Heart right ventricle (tissue), 16 donors: ENCODE results near the gene SLC6A5. TPM values are rescaled to one million over a fixed set of nuclear protein-coding genes. Genes with fewer than 3 reads are reported as not detected.
"Not testable (repeated sequence)": the region's sequence is repeated elsewhere in the genome, so short reads cannot be mapped to it uniquely, and the experiment has no call there.

Experiments used
- ATAC-seq, 8 donors: fragments of 200-7000 bp; cut with Tn5 transposase; one replicate each; pipeline ENCODE4 v1.9.1; 2020; ENCODE audit warnings: mild to moderate bottlenecking in 8 of 8, moderate library complexity in 8 of 8, moderate number of reproducible peaks in 1 of 8
- DNase-seq, 2 donors: peaks; one replicate each; pipeline ENCODE4 v3.0.0-alpha.2; 2020
- H3K27ac ChIP-seq, 10 donors: fragments of 200-600 bp; sonication (generic) in 2 of 10; one replicate each; pipeline versions ENCODE4 v1.5.0 to v1.8.0; 2020 to 2022; ENCODE audit warnings: mild to moderate bottlenecking in 3 of 10
- H3K27me3 ChIP-seq, 7 donors: fragments of 200-600 bp; one replicate each; pipeline ENCODE4 v1.8.0; 2021 to 2022; ENCODE audit warnings: mild to moderate bottlenecking in 2 of 7
- H3K36me3 ChIP-seq, 9 donors: fragments of 200-600 bp; sonication (generic) in 1 of 9; one replicate each; pipeline versions ENCODE4 v1.5.0 to v1.8.0; 2020 to 2022; ENCODE audit warnings: mild to moderate bottlenecking in 2 of 9
- H3K4me1 ChIP-seq, 9 donors: fragments of 200-600 bp; sonication (generic) in 1 of 9; one replicate each; pipeline versions ENCODE4 v1.5.0 to v1.8.0; 2020 to 2022; ENCODE audit warnings: mild to moderate bottlenecking in 4 of 9
- H3K4me3 ChIP-seq, 10 donors: fragments of 200-600 bp; sonication (generic) in 2 of 10; one replicate each; pipeline versions ENCODE4 v1.5.0 to v1.8.0; 2020 to 2022; ENCODE audit warnings: mild to moderate bottlenecking in 7 of 10, moderate library complexity in 2 of 10
- H3K9me3 ChIP-seq, 11 donors: fragments of 200-600 bp in 10 of 11; sonication (generic) in 2 of 11; one replicate each; pipeline versions ENCODE4 v1.5.0 to v1.8.0; 2013 to 2022; ENCODE audit warnings: mild to moderate bottlenecking in 2 of 11, control low read depth in 1 of 11, moderate library complexity in 1 of 11
- CTCF ChIP-seq, 9 donors: fragments of 200-600 bp; sonication (generic) in 2 of 9; IDR thresholded peaks; one replicate each; pipeline versions ENCODE4 v1.5.0 to v1.8.0; 2021 to 2022; ENCODE audit warnings: antibody characterized with exemption in 9 of 9, mild to moderate bottlenecking in 5 of 9, moderate library complexity in 1 of 9
- WGBS, 2 donors: extraction: QIAGEN DNeasy Blood & Tissue Kit; methylation state at CpG; one replicate each; pipeline ENCODE4 v1.1.7; 2013; ENCODE audit warnings: inconsistent platforms in 1 of 2; 5-methylcytosine and 5-hydroxymethylcytosine counted together
- intact Hi-C, 10 donors: fragments of 100-400 bp; cut with DNase I; formaldehyde crosslinking; loops; one replicate each; pipeline versions ENCODE4 v1.11.1 to v1.14.2; 2022
- long read RNA-seq, 3 donors: library from polyadenylated mRNA; unstranded; transcript quantifications; one replicate each; pipeline ENCODE4 v2.0.0, GENCODE V29; 2020 to 2021
- polyA plus RNA-seq, 2 donors: library from polyadenylated mRNA; stranded (reverse); fragments of 200-250 nt; gene quantifications; one replicate each; pipeline ENCODE4 v1.2.3, GENCODE V29; 2013
- total RNA-seq, 10 donors: library from RNA; stranded (reverse); fragmentation: NEBNext Ultra II Directional in 3 of 10; extraction: Animal tissue kit (Norgen Biotek cat#: 25700) in 3 of 10; gene quantifications; one replicate each; pipeline versions ENCODE4 v1.2.1 to v1.2.4, GENCODE V29; 2021 to 2023
- donor health status: Arrhythmogenic right ventricular cardiomyopathy.
- donor health status: ischemic (EF 13 %, LVEDD 7.1; RV severe dilation, severe dysfunction).
- donor health status: healthy with polysubstance abuse.
- donor health status: DM: no; HTN: yes; CAD: no.
- donor health status: DM: no; HTN: no; CAD: no.
- donor health status: ischemic (EF 25% LVEDD 6.9; RV normal size, moderate dysfunction).
- donor health status: ischemic (EF 25% LVEDD 5.7; RV mildly dilated, moderate dysfunction).
- donor health status: healthy.
- donor health status: DM: yes; HTN: yes; CAD: no.
- donor health status: Ischemic cardiomyopathy.
- donor health status: ischemic (EF 35%, LVEDD 5.7; RV mildly dilated, moderate dysfunction).
- donor health status: nonischemic (EF 11% LVEDD 7.7; RV severe dilation, severe dysfunction).
- donor health status: DM: yes; HTN: yes; CAD: no.
- donor health status: PGD.
- donor health status: ischemic (EF 29% LVEDD 5.4; RV normal size, mild dysfunction).
- donor health status: nonischemic (EF 23%, LVEDD 6.1; RV moderate dilation, normal function).

Gene SLC6A5
- not detected for total RNA-seq
- polyA plus RNA-seq = not detected
- long read RNA-seq, donor 1 = 0 reads
- long read RNA-seq, donor 2 = 0 reads
- long read RNA-seq, donor 3 = 0 reads

- WGBS, 2 donors = 5% methylated on average over 25 of the region's 25 CpGs
- ATAC-seq (peak in 4 of 8 donors; percentile 53 to 65 (median 64)), DNase-seq (peak; percentile 38 to 47)
- H3K4me1 ChIP-seq = peaks cover 0 to 14% (median 7%) of the 10 kb centered on the region in 9 donors
- no peak within 1 kb of the TSS for H3K27ac ChIP-seq
- no peaks in the 10 kb centered on the region for H3K9me3 ChIP-seq
- intact Hi-C loops = loop anchor here in 1 of 10 donors (10.0 kb wide), 1 partner anchor 195 kb away; no protein-coding TSS in a partner anchor
- TF ChIP-seq CTCF (IDR thresholded peaks at IDR 0.05) = no peak
- no peaks in the 10 kb centered on the region for H3K36me3 ChIP-seq
- peaks cover 29 to 100% (median 100%) of the 10 kb centered on the region in 7 donors for H3K27me3 ChIP-seq
- H3K4me3 ChIP-seq = no peak within 1 kb of the TSS
These were observed at the start of gene SLC6A5 for GRCh38 chr11:20599221-20600019. TSS of gene SLC6A5 (plus strand) at chr11:20599608. CDS start at chr11:20599673, 65 bp downstream.

- WGBS, 2 donors = 51 to 64% methylated on average over 2 of the region's 2 CpGs
- Histone ChIP-seq H3K4me1 (no peaks in the 10 kb centered on the region), H3K36me3 (no peaks in the 10 kb centered on the region), H3K27me3 (no peaks in the 10 kb centered on the region), H3K4me3 (no peak overlapping the region), H3K9me3 (peaks cover 0 to 8% (median 0%) of the 10 kb centered on the region in 11 donors), H3K27ac (no peak overlapping the region)
- intact Hi-C loops = no loop called here
- no peak for TF ChIP-seq CTCF (IDR thresholded peaks at IDR 0.05)
- no peak for ATAC-seq
- DNase-seq = no peak
These were observed 48.3 kb upstream of the SLC6A5 start for GRCh38 chr11:20551096-20551495.

- Histone ChIP-seq H3K36me3 (no peaks in the 10 kb centered on the region), H3K4me1 (no peaks in the 10 kb centered on the region), H3K27me3 (peaks cover 0 to 4% (median 0%) of the 10 kb centered on the region in 7 donors), H3K9me3 (peaks cover 0 to 20% (median 0%) of the 10 kb centered on the region in 11 donors), H3K4me3 (no peak overlapping the region), H3K27ac (no peak overlapping the region)
- ATAC-seq (no peak), DNase-seq (no peak)
- TF ChIP-seq CTCF (IDR thresholded peaks at IDR 0.05) = no peak
- intact Hi-C loops = no loop called here
- 59 to 60% methylated on average over 3 of the region's 3 CpGs for WGBS, 2 donors
These were observed 43.6 kb upstream of the SLC6A5 start for GRCh38 chr11:20555783-20556182.

- ATAC-seq, H3K4me3 ChIP-seq, DNase-seq, H3K27ac ChIP-seq, intact Hi-C loops, H3K27me3 ChIP-seq, H3K36me3 ChIP-seq, H3K4me1 ChIP-seq: not testable (repeated sequence)
- peaks cover 0 to 20% (median 0%) of the 10 kb centered on the region in 11 donors for H3K9me3 ChIP-seq
These were observed 43.0 kb upstream of the SLC6A5 start for GRCh38 chr11:20556396-20556795.

GRCh38 chr11:20558741-20559140 lies 40.7 kb upstream of the SLC6A5 start:
- Histone ChIP-seq H3K27ac (no peak overlapping the region), H3K9me3 (peaks cover 0 to 20% (median 0%) of the 10 kb centered on the region in 11 donors), H3K36me3 (no peaks in the 10 kb centered on the region), H3K4me3 (no peak overlapping the region), H3K4me1 (peaks cover 0 to 5% (median 0%) of the 10 kb centered on the region in 9 donors), H3K27me3 (peaks cover 0 to 4% (median 0%) of the 10 kb centered on the region in 7 donors)
- ATAC-seq (no peak), DNase-seq (no peak)
- 78 to 88% methylated on average over 4 of the region's 4 CpGs for WGBS, 2 donors
- no peak for TF ChIP-seq CTCF (IDR thresholded peaks at IDR 0.05)
- intact Hi-C loops = no loop called here
